WTC11 (cell line): ENCODE measurements around the gene DNAH14.
"Not testable (repeated sequence)": the region's sequence is repeated elsewhere in the genome, so short reads cannot be mapped to it uniquely, and the experiment has no call there.

Experiments
- ELF4 ChIP-seq: sonication (generic); formaldehyde crosslinking; IDR thresholded peaks from 2 replicates; pipeline ENCODE4 v1.8.1; 2022; ENCODE audit warnings: low read depth, mild to moderate bottlenecking, moderate library complexity, missing genetic modification reagents
- ETV6 ChIP-seq: sonication (generic); formaldehyde crosslinking; IDR thresholded peaks from 2 replicates; pipeline ENCODE4 v1.8.1; 2022; ENCODE audit warnings: mild to moderate bottlenecking, missing genetic modification reagents
- JUN ChIP-seq: sonication (generic); formaldehyde crosslinking; IDR thresholded peaks from 2 replicates; pipeline ENCODE4 v1.8.0; 2023; ENCODE audit warnings: mild to moderate bottlenecking, missing genetic modification reagents
- MXD4 ChIP-seq: fragments of 250-450 bp; sonication (Bioruptor Pico); IDR thresholded peaks from 2 replicates; pipeline ENCODE4 v1.8.0; 2021; ENCODE audit warnings: mild to moderate bottlenecking, moderate library complexity, borderline replicate concordance
- RORB ChIP-seq: fragments of 250-450 bp; sonication (Bioruptor Pico); IDR thresholded peaks from 2 replicates; pipeline ENCODE4 v1.9.0; 2021; ENCODE audit warnings: mild to moderate bottlenecking
- TEAD4 ChIP-seq: sonication (generic); formaldehyde crosslinking; IDR thresholded peaks from 2 replicates; pipeline ENCODE4 v1.8.0; 2022; ENCODE audit warnings: mild to moderate bottlenecking, missing genetic modification reagents
- TF ChIP-seq, protein P1 (sequence below): sonication (generic); formaldehyde crosslinking; IDR thresholded peaks from 2 replicates; pipeline ENCODE4 v1.8.1; 2023; ENCODE audit warnings: mild to moderate bottlenecking, missing genetic modification reagents, moderate library complexity
- TF ChIP-seq, protein P2 (sequence below): sonication (generic); formaldehyde crosslinking; IDR thresholded peaks from 2 replicates; pipeline ENCODE4 v1.8.1; 2023; ENCODE audit warnings: mild to moderate bottlenecking, missing genetic modification reagents, borderline replicate concordance
- TF ChIP-seq, protein P3 (sequence below): fragments of 200-600 bp; IDR thresholded peaks from 2 replicates; pipeline ENCODE4 v1.8.0; 2022; ENCODE audit warnings: antibody characterized with exemption
- TF ChIP-seq, protein P4 (sequence below): sonication (generic); formaldehyde crosslinking; IDR thresholded peaks from 2 replicates; pipeline ENCODE4 v1.8.1; 2022; ENCODE audit warnings: mild to moderate bottlenecking, missing genetic modification reagents, moderate library complexity, borderline replicate concordance
- TF ChIP-seq, protein P5 (sequence below): sonication (generic); formaldehyde crosslinking; IDR thresholded peaks from 2 replicates; pipeline ENCODE4 v1.8.0; 2023; ENCODE audit warnings: mild to moderate bottlenecking, missing genetic modification reagents
- TF ChIP-seq, protein P6 (sequence below): sonication (generic); formaldehyde crosslinking; IDR thresholded peaks from 2 replicates; pipeline ENCODE4 v1.8.1; 2023; ENCODE audit warnings: mild to moderate bottlenecking, missing genetic modification reagents
- TF ChIP-seq, protein P7 (sequence below): sonication (generic); formaldehyde crosslinking; IDR thresholded peaks from 2 replicates; pipeline ENCODE4 v1.8.0; 2022; ENCODE audit warnings: mild to moderate bottlenecking, missing genetic modification reagents

DNA sequence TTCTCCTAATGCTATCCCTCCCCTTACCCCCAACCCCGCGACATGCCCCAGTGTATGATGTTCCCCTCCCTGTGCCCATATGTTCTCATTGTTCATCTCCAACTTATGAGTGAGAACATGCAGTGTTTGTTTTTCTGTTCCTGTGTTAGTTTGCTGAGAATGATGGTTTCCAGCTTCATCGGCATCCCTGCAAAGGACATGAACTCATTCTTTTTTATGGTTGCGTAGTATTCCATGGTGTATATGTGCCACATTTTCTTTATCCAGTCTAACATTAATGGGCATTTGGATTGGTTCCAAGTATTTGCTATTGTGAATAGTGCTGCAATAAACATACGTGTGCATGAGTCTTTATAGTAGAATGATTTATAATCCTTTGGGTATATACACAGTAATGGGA lies 78.6 kb downstream of the DNAH14 start:
- TF ChIP-seq, protein P1, sequence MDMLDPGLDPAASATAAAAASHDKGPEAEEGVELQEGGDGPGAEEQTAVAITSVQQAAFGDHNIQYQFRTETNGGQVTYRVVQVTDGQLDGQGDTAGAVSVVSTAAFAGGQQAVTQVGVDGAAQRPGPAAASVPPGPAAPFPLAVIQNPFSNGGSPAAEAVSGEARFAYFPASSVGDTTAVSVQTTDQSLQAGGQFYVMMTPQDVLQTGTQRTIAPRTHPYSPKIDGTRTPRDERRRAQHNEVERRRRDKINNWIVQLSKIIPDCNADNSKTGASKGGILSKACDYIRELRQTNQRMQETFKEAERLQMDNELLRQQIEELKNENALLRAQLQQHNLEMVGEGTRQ (CRISPR knock-in tag) = not testable (repeated sequence)
- TF ChIP-seq, protein P2, sequence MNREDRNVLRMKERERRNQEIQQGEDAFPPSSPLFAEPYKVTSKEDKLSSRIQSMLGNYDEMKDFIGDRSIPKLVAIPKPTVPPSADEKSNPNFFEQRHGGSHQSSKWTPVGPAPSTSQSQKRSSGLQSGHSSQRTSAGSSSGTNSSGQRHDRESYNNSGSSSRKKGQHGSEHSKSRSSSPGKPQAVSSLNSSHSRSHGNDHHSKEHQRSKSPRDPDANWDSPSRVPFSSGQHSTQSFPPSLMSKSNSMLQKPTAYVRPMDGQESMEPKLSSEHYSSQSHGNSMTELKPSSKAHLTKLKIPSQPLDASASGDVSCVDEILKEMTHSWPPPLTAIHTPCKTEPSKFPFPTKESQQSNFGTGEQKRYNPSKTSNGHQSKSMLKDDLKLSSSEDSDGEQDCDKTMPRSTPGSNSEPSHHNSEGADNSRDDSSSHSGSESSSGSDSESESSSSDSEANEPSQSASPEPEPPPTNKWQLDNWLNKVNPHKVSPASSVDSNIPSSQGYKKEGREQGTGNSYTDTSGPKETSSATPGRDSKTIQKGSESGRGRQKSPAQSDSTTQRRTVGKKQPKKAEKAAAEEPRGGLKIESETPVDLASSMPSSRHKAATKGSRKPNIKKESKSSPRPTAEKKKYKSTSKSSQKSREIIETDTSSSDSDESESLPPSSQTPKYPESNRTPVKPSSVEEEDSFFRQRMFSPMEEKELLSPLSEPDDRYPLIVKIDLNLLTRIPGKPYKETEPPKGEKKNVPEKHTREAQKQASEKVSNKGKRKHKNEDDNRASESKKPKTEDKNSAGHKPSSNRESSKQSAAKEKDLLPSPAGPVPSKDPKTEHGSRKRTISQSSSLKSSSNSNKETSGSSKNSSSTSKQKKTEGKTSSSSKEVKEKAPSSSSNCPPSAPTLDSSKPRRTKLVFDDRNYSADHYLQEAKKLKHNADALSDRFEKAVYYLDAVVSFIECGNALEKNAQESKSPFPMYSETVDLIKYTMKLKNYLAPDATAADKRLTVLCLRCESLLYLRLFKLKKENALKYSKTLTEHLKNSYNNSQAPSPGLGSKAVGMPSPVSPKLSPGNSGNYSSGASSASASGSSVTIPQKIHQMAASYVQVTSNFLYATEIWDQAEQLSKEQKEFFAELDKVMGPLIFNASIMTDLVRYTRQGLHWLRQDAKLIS (CRISPR knock-in tag) = not testable (repeated sequence)
- TF ChIP-seq, protein P3, sequence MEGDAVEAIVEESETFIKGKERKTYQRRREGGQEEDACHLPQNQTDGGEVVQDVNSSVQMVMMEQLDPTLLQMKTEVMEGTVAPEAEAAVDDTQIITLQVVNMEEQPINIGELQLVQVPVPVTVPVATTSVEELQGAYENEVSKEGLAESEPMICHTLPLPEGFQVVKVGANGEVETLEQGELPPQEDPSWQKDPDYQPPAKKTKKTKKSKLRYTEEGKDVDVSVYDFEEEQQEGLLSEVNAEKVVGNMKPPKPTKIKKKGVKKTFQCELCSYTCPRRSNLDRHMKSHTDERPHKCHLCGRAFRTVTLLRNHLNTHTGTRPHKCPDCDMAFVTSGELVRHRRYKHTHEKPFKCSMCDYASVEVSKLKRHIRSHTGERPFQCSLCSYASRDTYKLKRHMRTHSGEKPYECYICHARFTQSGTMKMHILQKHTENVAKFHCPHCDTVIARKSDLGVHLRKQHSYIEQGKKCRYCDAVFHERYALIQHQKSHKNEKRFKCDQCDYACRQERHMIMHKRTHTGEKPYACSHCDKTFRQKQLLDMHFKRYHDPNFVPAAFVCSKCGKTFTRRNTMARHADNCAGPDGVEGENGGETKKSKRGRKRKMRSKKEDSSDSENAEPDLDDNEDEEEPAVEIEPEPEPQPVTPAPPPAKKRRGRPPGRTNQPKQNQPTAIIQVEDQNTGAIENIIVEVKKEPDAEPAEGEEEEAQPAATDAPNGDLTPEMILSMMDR = not testable (repeated sequence)
- not testable (repeated sequence) for TF ChIP-seq TEAD4, ELF4, RORB, ETV6, JUN, MXD4 (CRISPR knock-in tag)
- TF ChIP-seq, protein P4, sequence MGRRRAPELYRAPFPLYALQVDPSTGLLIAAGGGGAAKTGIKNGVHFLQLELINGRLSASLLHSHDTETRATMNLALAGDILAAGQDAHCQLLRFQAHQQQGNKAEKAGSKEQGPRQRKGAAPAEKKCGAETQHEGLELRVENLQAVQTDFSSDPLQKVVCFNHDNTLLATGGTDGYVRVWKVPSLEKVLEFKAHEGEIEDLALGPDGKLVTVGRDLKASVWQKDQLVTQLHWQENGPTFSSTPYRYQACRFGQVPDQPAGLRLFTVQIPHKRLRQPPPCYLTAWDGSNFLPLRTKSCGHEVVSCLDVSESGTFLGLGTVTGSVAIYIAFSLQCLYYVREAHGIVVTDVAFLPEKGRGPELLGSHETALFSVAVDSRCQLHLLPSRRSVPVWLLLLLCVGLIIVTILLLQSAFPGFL (CRISPR knock-in tag) = not testable (repeated sequence)
- TF ChIP-seq, protein P5, sequence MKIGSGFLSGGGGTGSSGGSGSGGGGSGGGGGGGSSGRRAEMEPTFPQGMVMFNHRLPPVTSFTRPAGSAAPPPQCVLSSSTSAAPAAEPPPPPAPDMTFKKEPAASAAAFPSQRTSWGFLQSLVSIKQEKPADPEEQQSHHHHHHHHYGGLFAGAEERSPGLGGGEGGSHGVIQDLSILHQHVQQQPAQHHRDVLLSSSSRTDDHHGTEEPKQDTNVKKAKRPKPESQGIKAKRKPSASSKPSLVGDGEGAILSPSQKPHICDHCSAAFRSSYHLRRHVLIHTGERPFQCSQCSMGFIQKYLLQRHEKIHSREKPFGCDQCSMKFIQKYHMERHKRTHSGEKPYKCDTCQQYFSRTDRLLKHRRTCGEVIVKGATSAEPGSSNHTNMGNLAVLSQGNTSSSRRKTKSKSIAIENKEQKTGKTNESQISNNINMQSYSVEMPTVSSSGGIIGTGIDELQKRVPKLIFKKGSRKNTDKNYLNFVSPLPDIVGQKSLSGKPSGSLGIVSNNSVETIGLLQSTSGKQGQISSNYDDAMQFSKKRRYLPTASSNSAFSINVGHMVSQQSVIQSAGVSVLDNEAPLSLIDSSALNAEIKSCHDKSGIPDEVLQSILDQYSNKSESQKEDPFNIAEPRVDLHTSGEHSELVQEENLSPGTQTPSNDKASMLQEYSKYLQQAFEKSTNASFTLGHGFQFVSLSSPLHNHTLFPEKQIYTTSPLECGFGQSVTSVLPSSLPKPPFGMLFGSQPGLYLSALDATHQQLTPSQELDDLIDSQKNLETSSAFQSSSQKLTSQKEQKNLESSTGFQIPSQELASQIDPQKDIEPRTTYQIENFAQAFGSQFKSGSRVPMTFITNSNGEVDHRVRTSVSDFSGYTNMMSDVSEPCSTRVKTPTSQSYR (CRISPR knock-in tag) = not testable (repeated sequence)
- TF ChIP-seq, protein P6, sequence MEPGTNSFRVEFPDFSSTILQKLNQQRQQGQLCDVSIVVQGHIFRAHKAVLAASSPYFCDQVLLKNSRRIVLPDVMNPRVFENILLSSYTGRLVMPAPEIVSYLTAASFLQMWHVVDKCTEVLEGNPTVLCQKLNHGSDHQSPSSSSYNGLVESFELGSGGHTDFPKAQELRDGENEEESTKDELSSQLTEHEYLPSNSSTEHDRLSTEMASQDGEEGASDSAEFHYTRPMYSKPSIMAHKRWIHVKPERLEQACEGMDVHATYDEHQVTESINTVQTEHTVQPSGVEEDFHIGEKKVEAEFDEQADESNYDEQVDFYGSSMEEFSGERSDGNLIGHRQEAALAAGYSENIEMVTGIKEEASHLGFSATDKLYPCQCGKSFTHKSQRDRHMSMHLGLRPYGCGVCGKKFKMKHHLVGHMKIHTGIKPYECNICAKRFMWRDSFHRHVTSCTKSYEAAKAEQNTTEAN (CRISPR knock-in tag) = not testable (repeated sequence)
- TF ChIP-seq, protein P7, sequence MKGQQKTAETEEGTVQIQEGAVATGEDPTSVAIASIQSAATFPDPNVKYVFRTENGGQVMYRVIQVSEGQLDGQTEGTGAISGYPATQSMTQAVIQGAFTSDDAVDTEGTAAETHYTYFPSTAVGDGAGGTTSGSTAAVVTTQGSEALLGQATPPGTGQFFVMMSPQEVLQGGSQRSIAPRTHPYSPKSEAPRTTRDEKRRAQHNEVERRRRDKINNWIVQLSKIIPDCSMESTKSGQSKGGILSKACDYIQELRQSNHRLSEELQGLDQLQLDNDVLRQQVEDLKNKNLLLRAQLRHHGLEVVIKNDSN = not testable (repeated sequence)
